HG03280 (cell line): Measurements from ENCODE around the gene GRIA1.
A peak's percentile ranks its signal among the peaks of the same experiment; 100 is the strongest.

Experiments
- ATAC-seq: cut with Tn5 transposase; IDR thresholded peaks from one replicate; pipeline ENCODE4 v1.9.1; 2021; ENCODE audit warnings: mild to moderate bottlenecking, moderate library complexity; ENCODE audit not compliant: unreplicated experiment

GRIA1 gene

DNA sequence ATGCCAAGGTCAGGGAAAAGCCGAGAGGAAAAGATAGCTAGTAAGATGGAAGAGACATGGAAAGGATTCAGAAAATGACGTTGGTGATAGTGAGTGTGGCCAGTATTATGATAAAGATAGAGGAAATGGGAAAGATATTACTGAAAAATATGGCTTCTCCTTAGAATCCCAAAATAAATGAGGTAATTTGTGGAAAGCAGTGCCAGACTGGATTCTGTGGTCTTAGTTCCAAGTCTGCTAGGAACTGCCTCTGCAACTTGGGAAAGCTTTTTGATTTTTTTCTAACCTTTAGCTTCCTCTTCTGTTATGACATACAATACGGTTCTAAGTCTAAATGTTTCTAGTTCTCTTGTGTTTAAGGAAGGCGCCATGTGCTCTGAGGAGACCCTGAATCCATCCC lies 54.2 kb downstream of the GRIA1 start:
- no peak for ATAC-seq

DNA sequence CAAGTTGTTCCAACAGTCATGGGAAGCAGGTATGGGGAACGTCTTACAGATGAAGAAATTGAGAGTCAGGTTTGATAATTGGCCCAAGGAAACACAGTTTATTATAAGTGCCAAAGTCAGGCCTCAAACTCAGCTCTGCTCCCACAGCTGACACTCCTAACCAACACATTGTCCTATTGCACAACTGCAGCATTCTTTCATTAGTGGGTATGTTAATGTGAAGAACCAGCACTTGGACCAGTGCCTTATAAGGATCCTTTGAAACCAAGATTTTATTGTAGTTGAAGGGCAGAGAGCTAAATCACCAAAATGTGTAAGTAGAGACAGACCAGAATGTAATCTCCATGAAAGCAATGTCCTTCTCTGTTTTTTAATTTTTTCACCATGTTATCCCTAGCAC lies 56.1 kb downstream of the GRIA1 start:
- no peak for ATAC-seq

DNA sequence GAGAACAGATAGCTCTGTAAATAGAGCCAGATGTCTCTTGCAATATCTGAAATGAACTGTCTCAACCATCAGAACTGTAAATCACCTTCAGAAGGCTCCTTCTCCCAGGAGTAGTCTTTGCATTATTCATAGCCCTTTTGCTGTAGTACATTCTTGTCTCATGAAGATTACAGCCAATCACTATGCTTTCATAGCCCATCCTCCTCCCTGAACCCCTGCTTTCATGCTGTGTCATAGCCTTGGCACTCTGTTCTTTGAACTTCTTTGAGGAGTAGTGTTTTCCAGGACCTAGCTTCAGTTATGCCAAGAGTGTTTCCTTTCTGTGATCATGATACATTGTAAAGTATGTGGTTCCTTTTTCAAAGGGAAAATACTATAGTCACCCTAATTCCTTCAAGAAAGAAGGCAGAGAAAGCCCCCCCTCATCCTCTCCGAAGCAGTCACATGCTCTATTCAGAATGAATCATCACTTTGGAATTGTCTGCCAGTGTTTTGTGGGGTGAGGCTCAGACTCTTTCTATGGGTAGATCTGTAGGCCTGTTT lies 61.1 kb downstream of the GRIA1 start:
- no peak for ATAC-seq

DNA sequence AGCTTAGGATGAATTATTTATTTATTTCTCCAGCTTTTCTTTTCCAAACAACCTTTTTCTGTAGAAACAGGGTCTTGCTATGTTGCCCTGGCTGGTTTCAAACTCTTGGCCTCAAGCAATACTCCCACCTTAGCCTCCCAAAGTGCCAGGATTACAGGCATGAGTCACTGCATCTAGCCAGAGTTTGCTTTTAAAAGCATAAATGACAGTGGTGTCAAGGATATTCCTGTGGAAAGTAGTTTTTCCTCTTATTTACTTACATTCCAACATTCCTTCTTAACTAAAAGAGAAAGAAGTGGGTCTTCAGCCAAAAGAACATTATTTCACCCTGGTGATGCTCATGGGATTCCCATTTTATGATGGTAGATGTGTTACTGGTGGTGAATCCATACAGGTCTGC lies 62.4 kb downstream of the GRIA1 start:
- ATAC-seq = no peak

DNA sequence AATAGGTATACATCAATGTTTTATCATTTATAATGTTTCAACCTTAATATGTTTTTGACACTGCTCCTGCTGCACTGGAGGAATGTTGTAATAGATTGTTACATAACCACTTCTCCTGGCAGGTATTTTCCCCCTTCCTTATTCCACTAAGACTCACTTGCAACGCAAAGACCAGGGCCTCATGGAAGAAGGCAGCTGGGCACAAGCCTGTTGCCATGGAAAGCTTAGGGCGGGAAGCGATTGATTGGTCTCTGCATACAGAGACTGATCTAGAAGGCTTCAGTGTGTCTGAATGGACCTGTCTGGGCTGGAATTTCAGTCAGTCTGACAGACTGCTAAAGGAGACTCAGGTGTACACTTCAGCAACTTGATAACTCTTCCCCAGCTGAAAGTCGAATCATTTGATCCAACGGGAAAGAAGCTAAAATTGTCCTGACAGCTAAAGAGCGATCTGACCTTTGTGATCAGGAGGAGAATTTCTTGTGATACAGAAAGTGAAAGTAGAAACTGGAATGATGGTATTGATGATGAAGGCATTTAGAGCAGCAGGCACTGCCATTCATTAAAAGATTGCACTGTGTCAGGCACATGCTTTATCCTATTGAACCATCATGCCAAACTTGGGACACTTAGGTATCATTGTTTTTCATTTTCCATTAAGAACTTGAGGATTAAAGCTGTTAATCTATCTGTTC lies 65.1 kb downstream of the GRIA1 start:
- no peak for ATAC-seq

DNA sequence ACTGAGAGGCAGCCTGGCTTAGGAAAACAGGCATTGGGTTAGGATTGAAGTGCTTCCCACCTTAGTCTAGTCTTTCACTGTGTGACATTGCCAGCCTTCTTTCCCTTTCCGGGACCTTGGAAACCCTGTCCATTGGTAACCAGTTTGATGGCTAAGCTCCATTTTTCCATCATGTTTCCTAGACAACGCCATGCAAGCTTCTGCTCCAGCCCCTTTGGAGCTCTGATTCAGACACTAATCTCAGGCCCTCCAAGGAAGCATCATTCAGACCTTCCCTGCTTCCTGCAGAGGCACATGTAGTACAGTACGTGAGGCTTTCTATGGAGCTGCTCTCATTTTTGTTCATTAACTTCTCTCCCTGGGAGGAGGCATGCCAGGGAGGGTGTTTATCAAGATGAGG lies 68.5 kb downstream of the GRIA1 start:
- no peak for ATAC-seq

DNA sequence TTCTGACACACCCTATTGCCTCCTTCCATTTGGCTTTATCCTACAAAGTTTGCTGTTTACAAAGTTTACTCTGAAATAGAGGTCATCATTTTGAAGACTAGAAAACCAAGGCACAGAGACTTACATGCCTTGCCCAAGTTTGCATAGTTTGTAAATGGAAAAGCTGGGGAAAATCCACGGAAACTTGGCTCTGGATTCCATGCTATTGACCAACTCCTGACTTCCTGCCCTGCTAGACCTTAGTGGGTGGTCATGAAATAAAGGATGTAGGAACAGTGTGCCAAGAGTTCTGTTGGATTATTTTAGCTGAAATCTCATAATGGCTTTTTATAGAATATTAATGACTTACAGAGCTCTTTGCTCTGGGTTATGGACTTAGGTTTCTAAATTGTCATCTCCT lies 69.5 kb downstream of the GRIA1 start:
- no peak for ATAC-seq

DNA sequence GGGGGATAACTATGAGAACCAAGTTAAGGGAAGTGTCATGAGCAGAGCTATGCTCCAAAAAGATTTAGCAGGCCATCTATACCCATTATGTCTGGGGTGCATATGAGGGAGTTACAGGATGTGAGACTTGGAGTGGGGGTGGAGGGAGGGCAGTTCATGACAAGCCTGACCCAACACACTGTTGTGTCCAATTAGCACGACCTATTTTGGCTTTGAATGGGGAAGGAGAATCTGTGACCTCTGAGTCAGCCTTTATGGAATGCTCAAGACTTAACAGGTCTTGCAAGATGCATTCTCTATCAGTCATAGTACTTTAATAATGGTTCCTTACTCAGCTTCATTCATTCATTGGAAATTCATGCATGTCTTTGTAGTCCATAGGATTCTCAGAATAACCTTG lies 71.7 kb downstream of the GRIA1 start:
- no peak for ATAC-seq

DNA sequence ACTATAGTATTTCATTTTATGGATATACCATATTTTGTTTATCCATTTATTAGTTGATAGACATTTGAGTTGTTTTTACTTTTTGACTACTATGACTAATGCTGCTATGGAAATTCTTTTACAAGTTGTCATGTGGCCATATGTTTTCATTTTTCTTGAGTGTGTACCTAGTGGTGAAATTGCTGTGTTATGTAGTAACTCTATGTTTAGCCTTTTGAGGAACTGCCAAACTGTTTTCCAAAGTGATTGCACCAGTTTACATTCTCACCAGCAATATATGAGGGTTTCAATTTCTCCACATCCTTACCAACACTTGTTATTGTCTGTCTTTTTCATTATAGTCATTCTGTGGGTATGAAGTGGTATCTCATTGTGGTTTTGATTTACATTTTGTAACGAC lies 75.4 kb downstream of the GRIA1 start:
- no peak for ATAC-seq

DNA sequence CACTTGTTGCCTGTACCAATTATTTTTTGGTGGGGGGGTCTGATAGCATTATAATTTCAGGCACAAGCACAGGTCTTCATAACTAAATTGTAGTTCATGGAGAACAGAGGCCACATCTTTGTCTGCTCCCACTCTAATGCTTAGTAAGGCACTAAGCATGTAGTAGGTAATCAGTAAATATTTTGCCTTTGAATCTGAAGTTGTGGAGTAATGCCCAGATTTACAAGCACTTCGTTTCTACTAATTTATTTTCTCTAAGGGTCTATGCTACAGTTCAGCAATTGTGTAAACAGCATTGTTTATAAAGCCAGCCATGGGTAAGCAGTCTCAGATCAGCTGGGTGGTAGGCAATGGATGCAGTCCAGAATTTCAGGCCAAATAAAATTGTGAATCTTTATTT lies 78.6 kb downstream of the GRIA1 start:
- ATAC-seq = no peak

DNA sequence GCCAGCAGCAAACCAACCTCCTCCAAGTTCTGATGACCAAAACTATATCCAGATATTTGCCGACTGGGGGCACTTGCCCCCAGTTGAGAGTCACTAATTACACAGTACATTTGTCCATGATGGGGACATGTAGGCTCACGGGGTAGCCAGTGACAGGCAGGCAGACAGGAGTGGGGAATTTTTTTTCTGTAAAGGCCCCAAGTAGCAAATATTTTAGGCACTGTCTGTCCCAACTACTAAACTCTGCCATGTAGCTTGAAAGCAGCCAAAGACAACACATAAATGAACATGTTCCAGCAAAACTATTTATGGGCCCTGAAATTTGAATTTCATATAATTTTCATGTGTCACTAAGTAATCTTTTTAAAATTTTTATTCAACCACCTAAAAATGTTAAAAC lies 80.7 kb downstream of the GRIA1 start:
- no peak for ATAC-seq

DNA sequence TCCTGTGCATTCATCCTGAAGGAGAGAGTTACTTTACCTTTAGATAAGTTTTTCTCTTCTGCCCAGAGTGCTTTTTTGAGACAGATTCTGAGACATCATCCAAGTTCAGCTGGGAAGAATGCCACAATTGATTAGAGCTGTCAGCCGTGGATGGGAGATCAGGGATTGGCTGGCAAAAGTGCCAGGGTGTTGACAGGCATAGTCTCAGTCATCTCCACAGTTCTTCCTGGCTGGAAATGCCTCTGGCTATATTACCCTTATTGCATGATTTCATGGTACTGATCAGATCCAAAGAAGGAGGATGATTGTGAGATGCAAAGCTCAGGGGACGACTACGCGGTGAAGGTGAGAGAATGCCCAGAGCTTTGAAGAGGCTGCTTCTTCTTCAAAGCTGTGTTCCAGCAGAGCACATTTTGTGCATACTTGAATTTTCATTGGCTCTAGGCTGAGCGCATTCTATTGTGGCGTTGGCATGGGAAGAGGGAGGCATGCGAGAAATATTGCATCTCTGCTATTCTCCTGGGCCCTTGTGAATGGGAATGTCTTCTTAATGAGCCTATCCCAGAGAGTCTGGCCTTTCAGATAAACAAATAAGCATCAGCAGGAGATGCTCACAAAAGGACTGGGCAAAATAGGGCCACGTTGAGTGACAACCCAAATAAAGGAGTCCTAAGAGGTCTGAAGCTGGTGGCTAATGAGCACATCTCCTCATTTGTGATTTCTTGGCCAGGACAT lies 82.1 kb downstream of the GRIA1 start:
- ATAC-seq = no peak

DNA sequence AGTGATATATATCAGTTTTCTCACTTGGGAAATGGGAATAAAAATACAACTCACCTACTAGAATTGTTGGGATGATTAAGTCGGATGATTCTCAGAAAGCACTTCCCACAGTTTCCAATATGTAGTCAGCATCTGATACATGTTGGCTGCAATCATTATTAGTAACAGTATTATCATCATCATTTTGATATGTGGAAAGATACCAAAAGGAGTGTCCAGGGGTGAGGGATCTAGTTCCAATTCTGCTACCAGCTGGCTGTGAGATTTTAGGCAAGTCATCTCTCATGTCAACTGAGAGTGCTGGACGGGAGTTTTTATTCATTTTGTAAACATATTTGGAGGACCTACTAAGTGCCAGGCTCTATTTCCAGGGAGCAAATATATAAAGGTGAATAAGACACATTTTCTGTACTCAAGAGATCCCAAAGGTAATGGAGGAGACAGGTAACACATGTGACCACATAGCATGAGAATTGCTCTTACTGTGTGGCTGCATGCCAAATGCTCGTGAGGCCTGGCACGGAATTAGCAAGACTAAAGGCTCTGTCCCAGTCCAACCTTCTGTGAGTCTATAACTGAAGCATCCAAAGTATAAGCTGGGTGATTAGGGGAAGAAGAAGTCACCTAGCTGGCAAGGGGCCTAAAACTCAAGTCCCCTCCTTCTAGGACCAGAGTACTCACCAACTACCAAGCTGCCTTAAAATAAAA lies 83.0 kb downstream of the GRIA1 start:
- no peak for ATAC-seq

DNA sequence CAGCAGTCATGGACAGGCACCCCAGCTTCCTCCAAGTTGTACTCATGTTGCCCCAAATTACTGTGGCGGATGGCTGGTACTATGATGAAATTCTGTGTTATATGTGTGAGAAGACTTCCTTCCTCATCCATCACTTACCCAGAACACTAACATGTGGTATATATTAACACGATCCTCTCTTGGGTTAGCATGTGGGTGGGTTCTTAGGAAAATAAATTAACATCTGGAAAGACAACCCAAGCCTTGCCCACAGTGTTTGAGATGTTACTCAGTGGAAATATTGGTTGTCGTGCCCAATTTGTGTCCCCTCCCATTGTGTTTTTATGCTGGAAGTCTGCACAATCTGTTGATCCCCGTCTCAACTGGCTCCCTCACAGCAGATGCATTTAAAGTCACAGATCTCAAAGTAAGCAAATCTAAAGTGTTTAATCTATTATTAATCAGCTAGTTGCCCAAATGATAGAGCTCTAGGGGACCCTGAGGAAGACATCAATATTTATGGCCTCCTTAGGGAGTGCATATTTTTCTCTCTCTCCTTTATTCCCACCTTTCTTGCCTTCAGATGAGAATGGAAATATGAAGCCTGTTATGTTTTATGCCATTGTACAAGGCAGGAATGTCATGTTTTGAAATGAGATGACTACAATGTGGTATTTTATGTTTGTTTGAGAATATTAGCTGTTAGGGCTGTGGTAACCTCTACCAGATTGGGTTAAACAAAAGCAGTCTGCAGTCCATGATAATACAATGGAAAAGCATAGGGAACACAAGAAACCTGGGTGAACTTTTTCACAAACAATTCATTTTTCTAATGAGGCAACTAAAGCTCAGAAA lies 93.9 kb downstream of the GRIA1 start:
- ATAC-seq = no peak

DNA sequence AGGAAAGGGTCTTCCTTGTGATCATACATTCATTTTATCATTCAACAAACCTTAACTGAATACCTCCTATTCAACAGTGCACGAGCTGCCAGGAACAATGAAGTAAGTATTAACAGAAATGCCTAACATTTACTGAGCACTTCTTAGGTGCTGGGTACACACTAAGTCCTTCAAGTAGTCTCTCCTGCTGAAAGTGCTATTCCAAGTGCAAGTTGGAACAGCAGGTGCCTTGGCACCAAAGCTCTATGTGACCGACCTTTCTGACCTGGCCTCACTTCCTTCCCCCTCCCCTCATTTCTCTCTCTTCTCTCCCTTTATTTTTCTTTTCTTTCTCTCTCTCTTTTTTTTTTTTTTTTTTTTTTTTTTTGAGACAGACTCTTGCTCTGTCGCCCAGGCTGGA lies 94.5 kb downstream of the GRIA1 start:
- ATAC-seq = no peak

DNA sequence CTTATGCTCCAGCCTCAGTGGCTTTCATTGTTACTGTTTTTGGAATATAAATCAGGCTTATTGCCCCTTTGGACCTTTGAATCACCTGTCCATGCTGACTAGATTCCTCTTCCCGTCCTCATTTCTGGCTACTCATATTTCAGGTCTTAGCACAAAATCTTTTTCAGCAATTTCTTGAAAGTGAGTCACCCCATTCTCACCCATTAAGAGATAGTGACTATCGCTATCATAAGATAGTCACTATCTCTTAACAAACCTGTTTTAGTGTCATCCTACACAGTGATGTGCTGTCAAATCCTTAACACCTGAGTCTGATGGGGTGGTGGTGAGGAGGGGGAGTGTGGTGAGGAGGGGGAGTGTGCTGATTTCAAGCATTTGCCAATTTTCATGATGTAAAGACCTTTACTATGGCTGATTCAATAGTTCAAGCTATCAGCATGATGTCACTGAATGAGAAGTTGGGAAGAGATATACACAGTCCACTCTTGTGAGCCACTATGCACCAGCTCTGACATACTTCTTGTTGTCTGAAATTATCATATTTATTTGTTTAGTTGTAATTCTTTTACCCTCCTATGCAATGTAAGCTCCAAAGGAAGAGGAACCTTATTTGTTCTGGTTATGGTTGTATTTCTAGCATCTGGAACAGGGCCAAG lies 95.3 kb downstream of the GRIA1 start:
- no peak for ATAC-seq

DNA sequence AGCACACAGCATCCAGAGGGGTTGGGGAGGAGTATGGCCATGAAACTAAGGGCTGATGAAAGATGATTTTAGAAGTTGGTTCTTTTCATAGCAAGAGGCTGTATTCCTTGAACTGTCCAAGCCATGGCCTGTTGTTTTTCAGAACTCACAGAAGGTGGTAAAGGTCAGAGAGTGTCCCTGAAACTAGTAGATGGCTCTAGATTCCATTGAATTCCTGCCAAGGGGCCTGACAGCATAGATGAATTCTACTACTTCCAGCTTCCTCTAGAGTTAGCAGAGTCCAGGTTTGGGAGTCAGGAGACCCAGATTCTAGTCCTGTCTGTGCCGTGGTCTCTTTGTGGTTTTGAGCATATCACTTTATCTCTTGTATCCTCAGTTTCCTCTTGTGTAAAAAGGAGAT lies 101.6 kb downstream of the GRIA1 start:
- no peak for ATAC-seq

DNA sequence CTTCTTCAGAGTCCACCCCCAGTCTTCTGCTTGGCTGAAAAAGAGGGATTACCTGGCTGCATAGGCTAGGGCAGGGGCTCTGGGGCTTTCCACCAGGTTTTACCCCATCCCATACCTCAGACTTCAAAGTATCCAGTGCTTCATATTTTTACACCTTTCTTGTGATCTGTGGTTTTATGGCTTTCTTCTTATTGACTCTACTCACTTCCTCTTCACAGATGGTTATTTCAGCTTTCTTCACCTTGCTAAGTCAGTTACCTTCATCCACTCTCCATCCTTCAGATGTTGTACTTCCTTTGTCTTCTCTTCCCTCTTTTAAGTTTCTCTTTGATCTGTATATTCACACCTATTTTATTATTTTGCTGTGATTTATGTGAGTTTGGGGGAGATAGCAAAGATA lies 104.3 kb downstream of the GRIA1 start:
- ATAC-seq = no peak

DNA sequence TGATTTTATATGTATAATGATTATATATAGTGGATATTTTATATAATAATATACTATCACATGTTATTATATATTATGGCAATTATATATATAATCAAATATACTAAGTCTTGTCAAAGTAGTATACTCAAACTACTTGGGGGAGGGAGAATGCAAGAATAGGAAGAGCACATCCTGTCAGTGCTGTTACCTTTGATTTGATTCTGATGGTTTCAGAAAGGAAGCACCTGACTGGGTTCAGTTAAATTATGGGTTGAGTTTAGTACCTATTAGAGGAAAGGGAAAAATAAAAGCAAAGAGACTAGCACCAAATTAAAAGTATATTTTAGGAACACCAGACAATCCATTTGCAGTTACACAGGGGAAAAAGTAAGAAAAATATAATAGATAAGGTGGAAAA lies 107.6 kb downstream of the GRIA1 start:
- peak; percentile 52 for ATAC-seq

DNA sequence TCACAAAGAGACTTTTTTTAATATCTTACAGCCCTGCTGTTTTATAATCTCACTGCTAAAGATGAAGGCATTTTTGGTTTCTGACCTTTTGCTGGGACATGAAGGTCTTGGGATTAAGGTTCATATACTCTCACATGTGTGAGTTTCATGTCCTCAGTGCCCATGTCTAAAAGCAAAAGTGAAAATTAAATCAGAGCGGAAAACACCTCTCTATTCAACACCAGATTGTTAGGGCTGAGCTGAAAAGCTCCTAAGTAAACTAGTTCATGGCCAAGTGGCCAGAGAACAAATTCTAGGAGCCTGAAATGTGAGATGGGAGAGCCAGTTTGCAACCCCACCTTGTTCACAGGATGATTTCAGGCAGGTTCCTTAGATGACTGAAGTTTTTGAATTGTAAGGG lies 110.9 kb downstream of the GRIA1 start:
- ATAC-seq = peak; percentile 82

DNA sequence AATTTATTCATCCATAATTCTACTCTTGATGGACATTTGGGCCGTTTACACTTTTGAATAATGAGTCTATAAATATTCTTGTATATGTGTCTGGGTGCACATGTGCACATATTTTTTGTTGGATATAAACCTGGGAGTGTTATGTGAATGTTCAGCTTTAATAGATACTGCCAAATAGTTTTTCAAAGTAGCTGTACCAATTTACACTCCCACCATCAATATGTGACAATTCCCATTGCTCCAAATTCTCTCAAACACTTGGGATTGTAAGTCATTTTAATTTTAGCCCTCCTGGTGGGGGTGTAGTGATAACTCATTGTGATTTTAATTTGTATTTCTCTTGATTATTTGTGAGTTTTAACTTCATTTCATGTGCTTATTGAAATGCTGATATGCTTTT lies 114.9 kb downstream of the GRIA1 start:
- ATAC-seq = no peak
